KMS-11 (cell line): ENCODE data around the gene GRK1.

ENCODE experiments used
- H2AFZ ChIP-seq: fragments of 200-600 bp; sonication (generic); 2 replicates; pipeline ENCODE4 v1.6.1; 2016; ENCODE audit warnings: antibody characterized with exemption, mixed run types, low read depth
- H3K27ac ChIP-seq: fragments of 200-600 bp; sonication (generic); 2 replicates; pipeline ENCODE4 v1.6.1; 2016; ENCODE audit warnings: mild to moderate bottlenecking, mixed run types
- H3K27me3 ChIP-seq: fragments of 200-600 bp; sonication (generic); 2 replicates; pipeline ENCODE4 v1.6.1; 2017; ENCODE audit warnings: mild to moderate bottlenecking, low read depth, mixed run types, moderate library complexity; ENCODE audit not compliant: insufficient read depth
- H3K36me3 ChIP-seq: fragments of 200-600 bp; sonication (generic); 2 replicates; pipeline ENCODE4 v1.6.1; 2017; ENCODE audit warnings: mild to moderate bottlenecking, mixed run types; ENCODE audit not compliant: insufficient read depth
- H3K4me1 ChIP-seq: fragments of 200-600 bp; sonication (generic); 2 replicates; pipeline ENCODE4 v1.6.1; 2016; ENCODE audit warnings: mild to moderate bottlenecking, low read depth, mixed run types; ENCODE audit not compliant: poor library complexity, severe bottlenecking
- H3K4me2 ChIP-seq: fragments of 200-600 bp; sonication (generic); 2 replicates; pipeline ENCODE4 v1.7.0; 2016; ENCODE audit warnings: mild to moderate bottlenecking, mixed run types
- H3K4me3 ChIP-seq: fragments of 200-600 bp; sonication (generic); IDR thresholded peaks from 2 replicates; pipeline ENCODE4 v1.6.1; 2017; ENCODE audit warnings: low read depth, low read length, mixed read lengths; ENCODE audit not compliant: insufficient read depth
- H3K79me2 ChIP-seq: fragments of 200-600 bp; sonication (generic); 2 replicates; pipeline ENCODE4 v1.6.1; 2016; ENCODE audit warnings: low read depth, mixed run types; ENCODE audit not compliant: insufficient read depth
- H3K9ac ChIP-seq: fragments of 200-600 bp; sonication (generic); 2 replicates; pipeline ENCODE4 v1.6.1; 2016; ENCODE audit warnings: mild to moderate bottlenecking, mixed run types
- H4K20me1 ChIP-seq: fragments of 200-600 bp; sonication (generic); 2 replicates; pipeline ENCODE4 v1.6.1; 2016; ENCODE audit warnings: mild to moderate bottlenecking, mixed run types; ENCODE audit not compliant: insufficient read depth
- CTCF ChIP-seq: fragments of 200-600 bp; sonication (generic); conservative IDR thresholded peaks from 2 replicates; pipeline ENCODE4 v1.6.1; 2017; ENCODE audit warnings: low read depth, mild to moderate bottlenecking, antibody characterized with exemption, low read length, moderate library complexity, mixed read lengths

GRK1 gene

GRCh38 chr13:113671066-113672001 is 4.3 kb downstream of the GRK1 start:
- H3K4me3 ChIP-seq = no peak overlapping the region
- no peak overlapping the region for H2AFZ ChIP-seq
- no peak for TF ChIP-seq CTCF
- H4K20me1 ChIP-seq = no peaks in the 10 kb centered on the region
- no peak overlapping the region for H3K9ac ChIP-seq
- no peak overlapping the region for H3K27ac ChIP-seq
- H3K36me3 ChIP-seq = no peaks in the 10 kb centered on the region
- H3K27me3 ChIP-seq = no peaks in the 10 kb centered on the region
- no peaks in the 10 kb centered on the region for H3K79me2 ChIP-seq
- no peak overlapping the region for H3K4me2 ChIP-seq
- H3K4me1 ChIP-seq = no peaks in the 10 kb centered on the region

- no peaks in the 10 kb centered on the region for H3K27me3 ChIP-seq
- H3K4me1 ChIP-seq = no peaks in the 10 kb centered on the region
- no peak overlapping the region for H3K27ac ChIP-seq
- H3K36me3 ChIP-seq = no peaks in the 10 kb centered on the region
- no peak overlapping the region for H3K9ac ChIP-seq
- H3K79me2 ChIP-seq = no peaks in the 10 kb centered on the region
- no peak overlapping the region for H3K4me2 ChIP-seq
- H3K4me3 ChIP-seq = no peak overlapping the region
- TF ChIP-seq CTCF = no peak
- no peaks in the 10 kb centered on the region for H4K20me1 ChIP-seq
- no peak overlapping the region for H2AFZ ChIP-seq
Measured at GRCh38 chr13:113672002-113672651, 5.1 kb downstream of the GRK1 start.

GRCh38 chr13:113722921-113723320 is 55.9 kb downstream of the GRK1 start:
- no peak overlapping the region for H3K9ac ChIP-seq
- H3K4me1 ChIP-seq = peaks cover 7% of the 10 kb centered on the region
- H3K27me3 ChIP-seq = no peaks in the 10 kb centered on the region
- H3K4me2 ChIP-seq = no peak overlapping the region
- no peak overlapping the region for H2AFZ ChIP-seq
- no peak overlapping the region for H3K27ac ChIP-seq
- no peaks in the 10 kb centered on the region for H3K79me2 ChIP-seq
- no peak overlapping the region for H3K4me3 ChIP-seq
- H4K20me1 ChIP-seq = no peaks in the 10 kb centered on the region
- no peak for TF ChIP-seq CTCF
- H3K36me3 ChIP-seq = no peaks in the 10 kb centered on the region

GRCh38 chr13:113723410-113724015 is 56.5 kb downstream of the GRK1 start:
- H3K4me1 ChIP-seq = peaks cover 7% of the 10 kb centered on the region
- no peak overlapping the region for H3K9ac ChIP-seq
- H3K4me3 ChIP-seq = no peak overlapping the region
- no peak overlapping the region for H3K27ac ChIP-seq
- H3K79me2 ChIP-seq = no peaks in the 10 kb centered on the region
- TF ChIP-seq CTCF = no peak
- no peaks in the 10 kb centered on the region for H4K20me1 ChIP-seq
- H3K36me3 ChIP-seq = no peaks in the 10 kb centered on the region
- 0 out of 2 replicates have a peak, but pooled peaks cover under 1% of the 10 kb centered on the region for H3K27me3 ChIP-seq
- H3K4me2 ChIP-seq = no peak overlapping the region
- H2AFZ ChIP-seq = no peak overlapping the region
